Gastroesophageal sphincter (tissue), 3 donors: Measurements from ENCODE around the gene SMAD9.

Experiments
- EP300 ChIP-seq: sonication (generic); formaldehyde crosslinking; IDR thresholded peaks from one replicate; pipeline ENCODE4 v1.6.1; 2017; ENCODE audit warnings: antibody characterized with exemption, mild to moderate bottlenecking
- POLR2A ChIP-seq, 2 donors: fragments of 450-650 bp; IDR thresholded peaks; one replicate each; pipeline ENCODE4 v1.6.1; 2017; ENCODE audit warnings: antibody characterized with exemption in 2 of 2, mild to moderate bottlenecking in 2 of 2, moderate library complexity in 1 of 2
- TF ChIP-seq, protein P1 (sequence below), 4 experiments: fragments of 200-600 bp in 2 of 4; fragments of 450-650 bp in 2 of 4; sonication (generic) in 1 of 4; IDR thresholded peaks; one replicate each; pipeline ENCODE4 v1.5.1; 2017 to 2019; ENCODE audit warnings: antibody characterized with exemption in 4 of 4, mild to moderate bottlenecking in 2 of 4, moderate library complexity in 2 of 4

DNA sequence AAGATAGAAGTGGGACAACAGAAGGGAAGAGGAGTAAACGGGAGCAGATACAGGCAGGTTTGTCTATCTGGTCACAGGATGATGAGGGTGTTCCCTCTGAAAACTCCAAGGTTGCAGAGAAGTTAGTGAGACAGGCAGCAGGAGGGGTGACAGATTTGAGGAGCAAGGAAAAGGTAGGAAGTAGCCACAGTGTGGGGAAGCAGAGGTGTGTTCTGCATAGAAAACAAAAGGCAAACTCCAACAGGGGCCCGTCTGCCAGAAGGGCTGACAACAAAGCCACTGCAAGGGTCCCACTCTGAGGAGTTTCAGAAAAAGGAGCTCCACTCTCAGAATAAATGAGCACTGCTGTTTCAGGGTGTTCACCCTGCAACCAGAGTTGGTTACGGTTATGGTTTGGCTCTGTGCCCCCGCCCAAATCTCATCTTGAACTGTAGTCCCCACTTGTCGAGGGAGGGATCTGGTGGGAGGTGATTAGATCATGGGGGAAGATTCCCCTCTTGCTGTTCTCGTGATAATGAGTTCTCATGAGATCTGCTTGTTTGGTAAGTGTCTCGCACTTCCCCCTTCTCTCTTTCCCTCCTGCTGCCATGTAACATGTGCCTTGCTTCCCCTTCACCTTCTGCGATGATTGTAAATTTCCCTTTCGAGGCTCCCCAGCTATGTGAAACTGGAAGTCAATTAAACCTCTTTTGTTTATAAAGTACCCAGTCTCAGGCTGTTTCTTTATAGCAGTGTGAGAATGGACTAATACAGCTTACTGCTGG is 32.1 kb downstream of the SMAD9 start:
- TF ChIP-seq, protein P1, sequence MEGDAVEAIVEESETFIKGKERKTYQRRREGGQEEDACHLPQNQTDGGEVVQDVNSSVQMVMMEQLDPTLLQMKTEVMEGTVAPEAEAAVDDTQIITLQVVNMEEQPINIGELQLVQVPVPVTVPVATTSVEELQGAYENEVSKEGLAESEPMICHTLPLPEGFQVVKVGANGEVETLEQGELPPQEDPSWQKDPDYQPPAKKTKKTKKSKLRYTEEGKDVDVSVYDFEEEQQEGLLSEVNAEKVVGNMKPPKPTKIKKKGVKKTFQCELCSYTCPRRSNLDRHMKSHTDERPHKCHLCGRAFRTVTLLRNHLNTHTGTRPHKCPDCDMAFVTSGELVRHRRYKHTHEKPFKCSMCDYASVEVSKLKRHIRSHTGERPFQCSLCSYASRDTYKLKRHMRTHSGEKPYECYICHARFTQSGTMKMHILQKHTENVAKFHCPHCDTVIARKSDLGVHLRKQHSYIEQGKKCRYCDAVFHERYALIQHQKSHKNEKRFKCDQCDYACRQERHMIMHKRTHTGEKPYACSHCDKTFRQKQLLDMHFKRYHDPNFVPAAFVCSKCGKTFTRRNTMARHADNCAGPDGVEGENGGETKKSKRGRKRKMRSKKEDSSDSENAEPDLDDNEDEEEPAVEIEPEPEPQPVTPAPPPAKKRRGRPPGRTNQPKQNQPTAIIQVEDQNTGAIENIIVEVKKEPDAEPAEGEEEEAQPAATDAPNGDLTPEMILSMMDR (IDR thresholded peaks at IDR 0.05) = no peak
- TF ChIP-seq POLR2A (IDR thresholded peaks at IDR 0.05) = no peak
- no peak for TF ChIP-seq EP300
